CD4-positive, alpha-beta T cell (primary cell): ENCODE data around the gene SLC8A3. TPM values are rescaled to one million over a fixed set of nuclear protein-coding genes. Genes with fewer than 3 reads are reported as not detected.

Source experiments
- ATAC-seq: fragments of 200-7000 bp; cut with Tn5 transposase; one replicate; pipeline ENCODE4 v1.10.0; 2022; ENCODE audit warnings: mild to moderate bottlenecking; ENCODE audit not compliant: poor library complexity
- CTCF ChIA-PET: fragments of 350-600 bp; sonication (Branson Sonifier 250); formaldehyde crosslinking; loops from one replicate; lab custom pipeline; 2021; ENCODE audit warnings: antibody characterized with exemption, inconsistent platforms; lab: Charles Lee
- POLR2A ChIA-PET: fragments of 350-600 bp; sonication (Branson Sonifier 250); formaldehyde crosslinking; loops from one replicate; lab custom pipeline; 2021; ENCODE audit warnings: antibody characterized with exemption, inconsistent platforms; lab: Charles Lee
- DNase-seq, 14 experiments: peaks; one replicate each; pipeline ENCODE4 v3.0.0-alpha.2; 2013 to 2020; ENCODE audit warnings: mixed read lengths in 2 of 14
- H3K27ac ChIP-seq, 2 donors: one replicate each; pipeline versions ENCODE4 v1.5.1 to v1.7.0; 2013; ENCODE audit warnings: low read length in 2 of 2, low read depth in 1 of 2, mild to moderate bottlenecking in 1 of 2
- H3K27me3 ChIP-seq, 2 experiments: 1 replicate in 1 of 2; 2 replicates in 1 of 2; pipeline versions ENCODE4 v1.6.1 to v1.7.0; 2013; ENCODE audit warnings: low read length in 2 of 2, control low read depth in 1 of 2, mild to moderate bottlenecking in 1 of 2, moderate library complexity in 1 of 2; ENCODE audit not compliant: insufficient read depth in 2 of 2, control insufficient read depth in 1 of 2
- H3K36me3 ChIP-seq: one replicate; pipeline ENCODE4 v1.6.1; 2013; ENCODE audit warnings: low read length, control low read depth; ENCODE audit not compliant: insufficient read depth
- H3K4me1 ChIP-seq: one replicate; pipeline ENCODE4 v1.6.1; 2013; ENCODE audit warnings: low read length, control low read depth; ENCODE audit not compliant: insufficient read depth
- H3K4me3 ChIP-seq: one replicate; pipeline ENCODE4 v1.5.1; 2013; ENCODE audit warnings: mild to moderate bottlenecking, low read length, moderate library complexity
- H3K9me3 ChIP-seq, 2 experiments: 1 replicate in 1 of 2; 2 replicates in 1 of 2; pipeline versions ENCODE4 v1.6.1 to v1.7.0; 2013; ENCODE audit warnings: low read length in 2 of 2, mild to moderate bottlenecking in 2 of 2, control low read depth in 1 of 2, moderate library complexity in 1 of 2; ENCODE audit not compliant: control insufficient read depth in 1 of 2, insufficient read depth in 1 of 2
- H3K27ac Mint-ChIP-seq: one replicate; pipeline ENCODE4 v1.8.0; 2020; ENCODE audit warnings: mixed read lengths
- H3K27me3 Mint-ChIP-seq: one replicate; pipeline ENCODE4 v1.8.0; 2021; ENCODE audit warnings: mixed read lengths
- H3K36me3 Mint-ChIP-seq: one replicate; pipeline ENCODE4 v1.8.0; 2021; ENCODE audit warnings: low read depth, mixed read lengths
- H3K4me1 Mint-ChIP-seq: one replicate; pipeline ENCODE4 v1.8.0; 2021; ENCODE audit warnings: low read depth, mixed read lengths
- H3K4me3 Mint-ChIP-seq: one replicate; pipeline ENCODE4 v1.8.0; 2020; ENCODE audit warnings: mild to moderate bottlenecking, mixed read lengths
- H3K9me3 Mint-ChIP-seq: one replicate; pipeline ENCODE4 v1.8.0; 2020; ENCODE audit warnings: mixed read lengths
- CTCF ChIP-seq: fragments of 200-600 bp; IDR thresholded peaks from one replicate; pipeline ENCODE4 v1.8.0; 2022; ENCODE audit warnings: antibody characterized with exemption, mild to moderate bottlenecking
- intact Hi-C, 2 experiments: fragments of 100-400 bp; cut with DNase I in 1 of 2; cut with micrococcal nuclease in 1 of 2; formaldehyde crosslinking; loops; one replicate each; pipeline versions ENCODE4 v1.15.1 to v1.9.0; 2023 to 2025; cut with DNase I, micrococcal nuclease
- total RNA-seq, 174 experiments: library from RNA in 2 of 174; stranded (reverse) in 2 of 174; gene quantifications; one replicate each; pipeline ENCODE4 v1.2.3 and lab custom pipeline; 2021 to 2026

SLC8A3 gene
- total RNA-seq, 2 experiments from 2014 or later: not detected

DNA sequence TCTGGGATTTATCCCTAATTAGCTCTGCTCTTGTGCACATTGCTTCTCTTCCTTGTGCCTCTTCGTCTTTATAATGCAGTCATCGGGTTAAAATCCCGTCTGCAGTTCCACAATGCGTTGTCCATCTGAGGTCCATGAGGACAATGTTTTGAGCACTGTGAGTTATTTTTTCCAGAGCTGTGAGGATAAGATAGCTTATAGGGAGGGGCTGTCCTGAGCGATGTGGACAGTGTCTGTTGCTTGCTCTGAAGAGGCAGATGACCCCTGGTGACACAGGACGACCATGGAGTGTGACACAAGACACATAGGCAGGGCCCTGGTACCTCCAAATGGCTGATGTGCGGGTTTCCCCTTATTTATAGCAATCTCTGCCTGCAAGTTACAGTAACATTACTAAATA lies 177.0 kb downstream of the SLC8A3 start:
- intact Hi-C loops: no loop called here
- H3K4me1 ChIP-seq: no peaks in the 10 kb centered on the region
- DNase-seq: no peak
- Mint-ChIP-seq H3K4me1 (no peaks in the 10 kb centered on the region), H3K36me3 (no peaks in the 10 kb centered on the region), H3K4me3 (no peak overlapping the region), H3K27me3 (peaks cover 10% of the 10 kb centered on the region), H3K9me3 (no peaks in the 10 kb centered on the region), H3K27ac (no peak overlapping the region)
- ATAC-seq: no peak
- no peaks in the 10 kb centered on the region for H3K27me3 ChIP-seq
- H3K27ac ChIP-seq: no peak overlapping the region
- no peak overlapping the region for H3K4me3 ChIP-seq
- H3K9me3 ChIP-seq: no peaks in the 10 kb centered on the region
- TF ChIP-seq CTCF: no peak
- ChIA-PET CTCF (no interaction called here), POLR2A (no interaction called here)
- H3K36me3 ChIP-seq: no peaks in the 10 kb centered on the region

GRCh38 chr14:70011098-70011497 lies 177.7 kb downstream of the SLC8A3 start:
- intact Hi-C loops: no loop called here
- Mint-ChIP-seq H3K9me3 (no peaks in the 10 kb centered on the region), H3K4me3 (no peak overlapping the region), H3K27ac (no peak overlapping the region), H3K36me3 (no peaks in the 10 kb centered on the region), H3K4me1 (no peaks in the 10 kb centered on the region), H3K27me3 (peaks cover 7% of the 10 kb centered on the region)
- CTCF ChIA-PET: no interaction called here
- no peaks in the 10 kb centered on the region for H3K36me3 ChIP-seq
- ATAC-seq (no peak), DNase-seq (no peak)
- no peaks in the 10 kb centered on the region for H3K4me1 ChIP-seq
- POLR2A ChIA-PET: no interaction called here
- no peak for TF ChIP-seq CTCF
- no peaks in the 10 kb centered on the region for H3K9me3 ChIP-seq
- no peaks in the 10 kb centered on the region for H3K27me3 ChIP-seq
- H3K27ac ChIP-seq: no peak overlapping the region
- no peak overlapping the region for H3K4me3 ChIP-seq

GRCh38 chr14:70009961-70010360 lies 178.8 kb downstream of the SLC8A3 start:
- no peak for DNase-seq
- Histone ChIP-seq H3K27me3 (no peaks in the 10 kb centered on the region), H3K9me3 (no peaks in the 10 kb centered on the region), H3K36me3 (no peaks in the 10 kb centered on the region), H3K4me1 (no peaks in the 10 kb centered on the region), H3K27ac (no peak overlapping the region), H3K4me3 (no peak overlapping the region)
- Mint-ChIP-seq H3K36me3 (no peaks in the 10 kb centered on the region), H3K4me1 (no peaks in the 10 kb centered on the region), H3K9me3 (no peaks in the 10 kb centered on the region), H3K4me3 (no peak overlapping the region), H3K27ac (no peak overlapping the region), H3K27me3 (peaks cover 7% of the 10 kb centered on the region)
- CTCF ChIA-PET: no interaction called here
- POLR2A ChIA-PET: no interaction called here
- ATAC-seq: no peak
- TF ChIP-seq CTCF: no peak
- intact Hi-C loops: no loop called here
